Esophagus mucosa (tissue), 1 donor: ENCODE results near the gene HS3ST3B1. TPM values are rescaled to one million over a fixed set of nuclear protein-coding genes. Genes with fewer than 3 reads are reported as not detected.

Experiments used
- ATAC-seq: fragments of 200-7000 bp; cut with Tn5 transposase; one replicate; pipeline ENCODE4 v1.9.1; 2020
- total RNA-seq: library from RNA; stranded (reverse); gene quantifications from one replicate; pipeline ENCODE4 v1.2.4, GENCODE V29; 2023
- donor health status: DM: yes; HTN: yes; CAD: no.

Gene HS3ST3B1
- 2.5 TPM for total RNA-seq

DNA sequence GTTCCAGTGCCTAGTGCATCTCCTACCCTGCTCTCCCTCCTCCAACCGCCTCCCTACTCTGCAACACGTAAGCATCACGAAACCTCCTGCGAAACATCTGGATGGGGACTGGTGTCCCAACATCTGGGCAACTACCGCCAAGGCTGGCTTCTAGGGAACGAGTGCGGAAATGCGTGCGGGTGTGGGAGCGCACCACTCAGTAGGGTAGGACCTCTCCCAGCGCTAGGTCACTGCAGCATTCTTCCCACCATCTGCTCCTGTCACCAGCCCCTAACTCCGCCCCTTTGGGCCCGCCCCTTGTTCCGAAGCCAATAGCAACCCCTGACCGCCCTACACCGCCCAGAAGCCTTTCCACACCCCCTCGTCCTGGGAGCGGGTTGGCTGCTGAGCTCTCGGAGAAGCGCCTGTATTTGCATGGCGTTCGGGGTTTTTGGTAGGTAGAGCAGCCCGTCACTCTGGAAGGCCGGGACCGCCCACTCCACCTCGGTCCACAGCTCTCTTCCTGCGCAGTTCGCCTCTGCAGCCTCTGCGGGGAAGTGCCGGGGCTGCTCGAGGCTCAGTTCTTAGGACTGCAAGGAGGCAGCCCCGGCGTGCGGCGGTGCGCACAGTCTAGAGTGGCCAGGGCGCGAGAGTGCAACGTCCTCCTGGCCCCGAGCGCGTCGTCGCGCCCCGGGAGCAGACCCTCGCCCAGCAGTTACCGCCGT, at the start of gene HS3ST3B1:
Gene HS3ST3B1, plus strand, starts transcription at position 507 of the 704 bp plus-strand sequence. CDS start 438 bp downstream, outside the sequence.
- ATAC-seq: peak; percentile 94

DNA sequence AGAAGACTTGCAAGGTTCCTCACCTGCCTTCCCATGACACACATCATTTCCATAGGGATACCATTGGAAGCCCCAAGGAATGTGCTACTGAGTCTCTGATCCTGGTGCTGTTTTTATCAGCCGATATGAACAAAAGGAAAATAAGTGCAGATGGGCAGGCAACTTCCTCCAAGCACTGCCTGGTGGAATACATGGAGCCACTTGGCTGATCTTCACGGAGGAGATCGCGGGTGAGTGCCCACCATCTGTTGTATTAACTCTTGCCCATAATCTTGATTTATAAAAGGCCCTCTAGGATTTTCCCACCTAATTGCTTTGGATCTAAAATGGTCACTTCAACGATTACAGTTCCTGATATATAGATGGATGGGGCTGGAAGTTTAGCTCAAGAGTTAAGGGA, 39.5 kb upstream of the HS3ST3B1 start:
- no peak for ATAC-seq

DNA sequence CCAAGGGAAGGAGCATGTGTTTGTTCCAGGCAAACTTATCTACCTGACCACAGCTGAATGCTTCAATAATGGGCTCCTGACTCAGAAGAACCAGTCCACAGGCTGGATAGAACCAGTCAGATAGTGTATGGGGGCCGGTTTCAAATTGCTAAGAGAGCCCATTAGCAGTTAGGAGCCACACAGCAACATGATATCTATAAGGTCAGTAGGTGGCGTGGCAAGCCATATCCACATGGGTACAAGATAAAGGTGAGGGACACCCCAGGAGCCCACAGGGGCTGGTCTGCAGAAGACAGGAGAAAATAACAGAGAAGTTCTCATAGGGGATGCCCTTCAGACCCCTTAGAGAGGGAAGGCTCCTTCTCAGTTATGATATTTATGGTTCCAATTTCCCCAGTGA, 32.6 kb upstream of the HS3ST3B1 start:
- no peak for ATAC-seq

DNA sequence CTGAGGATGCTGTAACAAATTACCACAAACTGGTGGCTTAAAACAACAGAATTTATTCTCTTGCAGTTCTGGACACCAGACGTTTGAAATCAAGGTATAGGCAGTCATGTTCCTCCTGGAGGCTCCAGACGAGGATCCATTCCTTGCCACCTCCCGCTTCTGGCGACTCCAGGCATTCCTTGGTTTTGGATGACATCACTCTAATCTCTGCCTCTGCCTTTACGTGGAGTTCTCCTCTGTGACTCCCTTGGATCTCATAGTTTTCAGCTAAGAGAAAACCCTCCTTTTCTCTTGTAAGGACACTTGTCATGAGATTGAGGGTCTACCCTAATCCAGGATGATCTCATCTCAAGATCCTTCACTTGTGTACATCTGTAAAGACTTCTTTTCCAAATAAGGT, 31.4 kb upstream of the HS3ST3B1 start:
- no peak for ATAC-seq

DNA sequence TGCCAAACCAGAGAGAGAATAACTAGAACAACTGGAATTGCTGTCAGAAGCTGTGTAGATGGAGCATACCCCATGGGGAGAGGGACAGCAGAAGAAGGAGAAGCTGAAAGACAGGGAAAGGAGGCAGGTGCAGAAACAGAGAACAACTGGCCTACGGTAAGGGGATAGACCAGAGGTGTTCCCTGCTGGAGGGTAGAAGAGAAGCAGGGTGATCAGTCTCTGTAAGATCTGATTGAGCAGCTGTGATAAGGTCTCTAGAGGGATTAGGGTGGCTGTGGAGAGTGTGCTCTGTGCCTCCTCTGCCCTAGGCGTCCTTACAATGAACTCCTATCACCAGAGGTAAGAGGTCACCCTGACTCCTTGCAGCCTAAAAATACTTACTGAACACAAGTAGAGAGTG, 30.4 kb upstream of the HS3ST3B1 start:
- ATAC-seq: no peak

DNA sequence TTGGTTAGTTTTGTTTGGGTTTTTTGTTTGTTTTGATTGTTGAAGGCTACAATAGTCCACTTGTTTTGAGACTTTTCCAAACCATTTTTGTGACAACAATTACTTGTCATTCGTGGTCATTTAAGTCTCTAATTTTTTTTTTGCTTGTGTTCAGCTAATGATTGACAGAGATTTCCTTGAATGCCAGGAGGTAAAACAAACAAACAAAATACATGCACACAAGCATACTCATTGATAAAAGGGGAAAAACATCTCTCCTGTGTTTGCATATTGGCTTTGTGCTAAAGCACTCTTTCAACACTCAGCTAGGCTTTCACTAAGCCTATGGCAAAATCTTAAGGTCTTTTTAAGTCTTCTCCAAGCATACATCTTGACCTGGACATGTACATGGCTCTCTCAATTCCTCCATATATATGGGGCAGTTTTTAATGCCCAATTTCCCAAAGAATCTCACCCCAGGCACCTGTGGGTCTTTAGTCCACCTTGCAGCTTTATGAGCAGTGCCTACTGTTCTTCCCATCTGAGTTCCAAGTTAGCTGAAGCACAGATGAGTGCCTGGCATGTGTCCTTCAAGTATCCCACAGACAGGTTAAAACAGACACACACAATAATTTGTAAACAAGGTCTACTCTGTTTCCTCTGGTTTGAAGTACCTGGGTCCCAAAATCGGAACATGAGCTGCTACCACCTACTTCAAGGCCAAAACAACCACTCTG, 24.2 kb upstream of the HS3ST3B1 start:
- ATAC-seq: no peak

DNA sequence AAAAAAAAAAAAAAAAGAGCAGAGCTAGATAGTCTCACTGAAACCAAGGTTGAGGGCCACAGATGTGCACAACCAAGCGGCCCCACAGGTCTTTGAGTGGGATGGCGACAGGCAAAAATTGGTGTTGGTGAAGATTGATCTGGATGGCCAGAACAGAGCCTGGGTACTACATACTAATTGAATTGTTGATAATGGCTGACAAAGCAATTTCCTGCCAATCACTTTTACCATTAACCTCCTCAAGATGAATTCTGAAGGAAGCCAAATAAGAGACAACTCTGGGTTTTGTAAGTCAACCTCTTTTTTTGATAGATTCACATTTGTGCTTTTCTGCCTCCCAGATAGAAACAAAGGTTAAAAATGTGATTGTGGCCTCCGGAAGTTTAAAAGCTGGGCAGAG, 19.4 kb upstream of the HS3ST3B1 start:
- no peak for ATAC-seq

DNA sequence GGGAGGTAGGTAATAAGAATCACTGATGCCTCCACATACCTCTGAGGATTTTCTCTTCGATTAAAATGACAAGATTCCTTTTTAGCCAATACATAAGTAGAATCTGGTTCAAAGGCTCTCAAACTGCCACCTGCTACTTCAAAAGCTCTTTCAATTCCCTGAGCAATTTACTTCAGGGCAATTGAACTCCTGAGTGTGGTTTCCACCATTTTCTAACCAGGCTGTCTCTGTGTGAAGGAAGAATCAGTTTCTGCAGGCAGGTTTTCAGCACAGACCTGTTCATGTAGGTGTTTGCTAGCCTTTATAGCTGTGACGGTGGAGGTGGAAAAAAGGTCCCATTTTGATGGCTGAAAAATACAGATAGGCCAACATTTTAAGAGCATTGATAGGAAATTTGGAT, 18.2 kb upstream of the HS3ST3B1 start:
- ATAC-seq: no peak

DNA sequence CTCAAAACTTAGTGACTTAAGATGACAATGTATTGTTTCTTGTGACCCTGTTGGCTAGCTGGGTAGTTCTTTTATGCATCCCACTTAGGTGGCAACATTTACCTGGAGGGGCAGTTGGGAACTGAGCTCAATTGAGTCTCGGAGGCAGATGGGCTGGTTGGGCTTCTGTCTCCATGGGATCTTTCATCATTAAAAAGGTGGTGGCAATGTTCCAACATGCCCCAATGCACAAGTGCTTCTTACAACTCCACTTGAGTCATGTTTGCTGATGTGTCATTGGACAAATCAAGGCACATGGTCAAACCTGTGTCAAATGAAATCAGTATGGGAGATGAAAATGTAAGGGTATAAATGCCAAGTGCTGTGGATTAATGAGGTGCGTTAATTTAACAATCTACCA, 11.7 kb upstream of the HS3ST3B1 start:
- ATAC-seq: no peak

DNA sequence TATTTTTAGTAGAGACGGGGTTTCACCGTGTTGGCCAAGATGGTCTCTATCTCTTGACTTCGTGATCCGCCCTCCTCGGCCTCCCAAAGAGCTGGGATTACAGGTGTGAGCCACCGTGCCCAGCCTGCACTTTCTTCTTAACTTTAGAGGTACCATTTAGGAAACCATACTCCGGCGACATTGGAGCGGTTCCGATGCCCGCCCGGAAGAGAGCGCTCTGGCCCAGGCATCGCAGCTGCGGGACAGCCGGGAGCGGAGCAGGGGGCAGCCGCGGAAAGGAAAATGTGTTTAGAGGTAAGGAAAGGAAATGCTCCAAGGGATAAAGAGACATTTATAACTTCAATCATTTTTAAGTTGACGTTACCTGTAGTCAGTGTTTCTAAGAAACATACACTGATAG, 6.0 kb upstream of the HS3ST3B1 start:
- ATAC-seq: no peak

DNA sequence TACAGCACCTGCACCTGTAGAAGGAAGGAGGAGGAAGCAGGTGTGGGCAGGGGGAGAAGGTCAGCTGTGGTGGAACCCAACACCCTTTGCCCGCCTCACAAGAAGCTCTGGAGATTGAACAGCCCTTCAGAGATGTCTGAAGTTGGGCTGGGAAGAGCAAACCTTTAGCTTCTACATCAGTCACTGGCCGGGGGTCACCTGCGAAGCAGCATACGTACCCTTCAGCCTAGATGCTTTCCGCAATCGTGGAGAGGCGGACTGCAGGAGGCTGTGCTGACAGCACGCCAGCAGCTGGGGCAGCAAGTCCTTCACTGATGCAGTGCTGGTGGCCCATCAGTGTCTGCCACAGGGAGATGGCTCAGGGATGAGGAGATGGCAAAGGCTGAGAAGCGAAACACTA, 5.2 kb upstream of the HS3ST3B1 start:
- no peak for ATAC-seq

DNA sequence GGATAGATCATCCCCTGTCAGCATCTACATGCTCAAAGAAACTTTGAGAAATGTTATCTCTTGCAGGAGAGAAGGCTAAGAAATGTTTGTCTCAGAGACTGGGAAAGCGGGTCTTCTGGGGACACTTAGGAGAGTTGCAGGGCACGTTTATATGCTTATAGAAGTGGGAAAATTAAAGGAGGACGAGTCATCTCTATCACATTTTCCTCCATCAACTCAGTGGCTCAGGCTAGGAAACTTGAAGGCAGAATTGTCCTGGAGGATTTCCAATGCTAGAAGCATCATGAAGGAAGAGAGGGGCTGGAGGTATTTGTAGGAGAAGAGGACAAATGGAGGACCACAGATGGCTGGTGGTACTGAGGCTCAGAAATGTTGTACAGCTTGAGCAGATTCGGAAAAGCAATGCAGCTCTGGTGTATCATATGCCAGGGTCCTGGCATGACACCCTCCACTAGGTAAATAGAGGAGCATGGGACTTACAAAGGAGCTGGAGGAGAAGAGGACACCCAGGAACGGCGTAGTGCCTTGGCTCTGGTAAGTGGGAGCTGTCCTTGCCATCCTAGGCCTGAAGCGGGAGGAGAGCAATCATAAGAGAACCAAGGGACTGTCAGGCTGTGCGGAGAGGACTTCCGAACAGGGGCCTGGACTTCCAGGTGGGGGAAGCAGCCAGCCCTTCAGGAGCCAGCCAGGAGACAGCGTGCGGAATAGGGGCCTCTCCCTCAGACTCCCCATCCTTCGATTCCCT, 4.5 kb upstream of the HS3ST3B1 start:
- ATAC-seq: no peak

DNA sequence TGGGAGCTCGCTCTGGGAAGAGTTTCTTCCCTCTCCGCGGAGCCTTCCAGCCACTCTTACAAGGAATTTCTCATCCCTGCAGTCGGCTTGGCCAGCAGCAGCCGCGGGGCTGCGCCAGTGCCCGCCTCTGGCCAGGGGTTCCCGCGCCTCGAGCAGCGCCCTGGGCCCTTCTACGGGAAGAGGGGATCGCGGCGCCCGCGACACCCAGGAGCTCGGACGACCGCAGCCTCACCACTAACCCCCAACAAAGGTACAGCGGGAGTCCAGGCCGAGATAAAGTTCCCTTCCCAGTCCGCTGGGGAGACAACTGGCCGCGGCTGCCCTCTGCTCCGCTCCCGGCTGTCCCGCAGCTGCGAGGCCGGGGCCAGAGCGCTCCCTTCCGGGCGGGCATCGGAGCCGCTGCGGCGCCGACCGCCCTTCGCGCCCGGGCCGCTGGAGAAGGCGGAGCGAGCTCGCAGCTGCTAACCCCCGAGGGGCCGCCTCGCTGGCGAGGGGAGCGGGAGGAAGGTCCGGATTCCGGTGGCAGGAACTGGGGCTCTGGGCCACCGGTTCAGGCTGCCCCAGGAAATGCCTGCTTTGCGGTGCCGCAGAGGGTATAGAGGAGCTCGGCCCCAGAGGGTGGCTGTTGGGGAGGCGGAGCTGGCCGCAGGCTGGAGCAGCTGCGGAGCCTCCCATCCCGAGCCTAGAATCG, 3.6 kb upstream of the HS3ST3B1 start:
- ATAC-seq: no peak

DNA sequence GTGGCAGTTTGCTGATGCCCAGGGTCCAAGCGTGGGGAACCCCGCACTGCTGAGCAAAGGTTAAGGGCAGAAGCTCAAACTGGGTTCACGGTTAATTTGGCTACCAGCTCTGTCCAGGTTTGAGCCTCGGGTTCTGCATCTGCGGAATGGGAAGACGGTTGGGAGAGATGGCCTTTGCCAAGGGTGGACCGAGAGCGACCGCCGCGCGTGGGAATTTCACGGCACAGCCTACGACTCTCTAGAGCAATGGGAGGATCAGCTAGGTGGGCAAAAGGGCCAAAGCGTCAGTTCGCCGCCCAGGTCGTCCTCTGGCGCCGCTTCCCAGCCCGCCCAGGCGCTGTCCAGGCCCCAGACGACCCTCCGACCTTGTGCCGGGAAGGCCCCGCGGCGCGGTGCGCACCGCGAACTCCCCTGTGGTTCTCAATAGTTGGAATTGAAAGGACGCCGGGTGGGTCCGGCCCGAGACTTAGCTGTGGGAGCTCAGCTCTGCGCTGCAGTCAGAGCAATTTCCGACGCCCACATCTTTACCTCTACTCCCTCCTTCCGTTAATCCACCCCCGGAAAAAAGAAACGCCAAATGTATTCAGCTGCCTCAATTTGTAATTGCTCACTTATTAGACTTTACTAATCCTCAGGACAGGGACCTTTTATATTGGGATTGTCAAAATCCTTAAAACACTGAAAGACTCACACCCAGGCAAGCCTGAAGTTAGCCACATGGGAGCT, 2.5 kb upstream of the HS3ST3B1 start:
- no peak for ATAC-seq

DNA sequence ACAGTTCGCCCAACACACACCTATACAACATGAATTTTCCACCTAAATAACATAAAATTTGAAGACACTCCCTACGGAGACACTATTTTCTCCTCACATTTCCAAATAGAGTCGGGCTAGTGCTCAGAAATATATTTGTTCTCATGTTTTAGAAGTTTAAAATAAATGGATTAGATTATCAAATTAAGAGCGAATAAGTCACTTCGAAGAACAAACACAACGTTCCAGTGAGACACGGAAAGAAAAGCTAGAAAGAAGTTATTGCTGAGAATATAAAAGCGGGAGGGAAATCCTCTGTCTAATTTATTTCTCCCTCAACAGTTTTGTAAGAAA, 2.0 kb upstream of the HS3ST3B1 start:
- ATAC-seq: no peak

DNA sequence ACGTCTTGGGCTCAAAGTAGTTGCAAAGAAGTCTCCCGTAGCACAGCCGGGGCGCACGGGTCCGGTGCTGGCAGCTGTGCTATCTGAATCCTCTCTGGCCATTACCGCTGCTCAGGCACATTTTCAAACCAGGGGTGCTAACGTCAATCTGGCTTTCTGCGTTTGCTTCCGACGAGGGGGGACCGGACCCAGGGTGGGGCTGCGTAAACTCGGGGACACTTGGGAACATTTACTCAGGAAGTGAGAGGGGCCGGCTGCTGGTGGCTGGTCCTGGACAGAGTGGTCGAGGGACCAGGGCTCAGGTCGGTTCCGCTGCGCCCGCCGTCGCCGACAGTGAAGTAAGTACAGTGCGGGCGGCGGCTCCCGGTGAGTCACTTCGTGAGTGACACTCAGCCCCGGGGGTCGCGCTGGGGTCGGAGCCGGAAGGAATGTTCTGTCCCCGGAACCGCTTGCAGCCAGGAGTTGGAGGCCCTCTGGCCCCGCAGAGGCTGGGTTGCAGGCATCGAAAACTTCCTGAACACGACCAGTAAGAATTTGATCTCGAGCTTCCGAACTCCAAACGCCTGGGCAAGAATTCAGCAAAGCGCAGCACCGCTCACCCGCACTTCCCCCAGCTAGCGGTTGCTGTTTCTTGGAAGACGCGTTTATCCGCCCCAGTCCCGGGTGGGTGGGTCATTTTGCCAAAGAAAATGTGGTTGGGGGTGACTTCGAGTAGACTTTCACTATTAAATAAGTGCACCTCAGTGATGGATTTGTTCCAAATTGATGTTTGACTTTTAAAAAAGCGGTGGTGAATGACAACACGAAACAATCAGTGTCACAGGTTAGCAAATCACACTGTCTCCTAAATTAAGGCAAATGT, 1.4 kb upstream of the HS3ST3B1 start:
- no peak for ATAC-seq

DNA sequence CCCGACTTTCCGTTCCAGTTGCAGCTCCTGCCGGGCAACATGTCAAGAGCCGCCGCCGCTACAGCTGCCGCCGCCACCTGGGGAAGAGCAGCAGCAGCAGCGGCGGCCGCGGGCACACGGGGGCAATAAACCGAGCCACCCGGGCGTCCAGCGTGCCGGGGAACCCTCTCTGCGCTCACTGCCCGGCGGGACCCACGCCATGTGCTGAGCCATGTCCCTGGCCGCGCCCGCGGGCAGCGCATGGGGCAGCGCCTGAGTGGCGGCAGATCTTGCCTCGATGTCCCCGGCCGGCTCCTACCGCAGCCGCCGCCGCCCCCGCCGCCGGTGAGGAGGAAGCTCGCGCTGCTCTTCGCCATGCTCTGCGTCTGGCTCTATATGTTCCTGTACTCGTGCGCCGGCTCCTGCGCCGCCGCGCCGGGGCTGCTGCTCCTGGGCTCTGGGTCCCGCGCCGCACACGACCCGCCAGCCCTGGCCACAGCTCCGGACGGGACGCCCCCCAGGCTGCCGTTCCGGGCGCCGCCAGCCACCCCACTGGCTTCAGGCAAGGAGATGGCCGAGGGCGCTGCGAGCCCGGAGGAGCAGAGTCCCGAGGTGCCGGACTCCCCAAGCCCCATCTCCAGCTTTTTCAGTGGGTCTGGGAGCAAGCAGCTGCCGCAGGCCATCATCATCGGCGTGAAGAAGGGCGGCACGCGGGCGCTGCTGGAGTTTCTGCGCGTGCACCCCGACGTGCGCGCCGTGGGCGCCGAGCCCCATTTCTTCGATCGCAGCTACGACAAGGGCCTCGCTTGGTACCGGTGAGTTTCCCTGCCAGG, 604 bp downstream of the HS3ST3B1 start:
- ATAC-seq: peak; percentile 1

DNA sequence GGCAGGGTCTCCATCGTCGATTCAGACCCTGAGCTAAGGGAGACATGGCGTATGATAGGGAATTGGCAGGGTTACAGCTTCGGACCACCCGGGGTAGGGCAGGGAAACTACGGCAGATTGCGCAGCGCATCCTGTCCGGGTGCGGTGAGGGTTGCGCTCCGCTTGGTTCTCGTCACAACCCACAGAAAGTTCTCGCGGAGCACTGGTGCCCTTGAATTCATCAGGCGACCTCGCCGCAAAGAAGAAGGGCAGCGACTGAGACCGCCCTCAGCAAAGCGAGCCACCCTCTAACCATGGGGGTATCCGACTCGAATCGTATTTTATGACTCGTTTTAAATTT, 1.2 kb downstream of the HS3ST3B1 start:
- ATAC-seq: no peak

DNA sequence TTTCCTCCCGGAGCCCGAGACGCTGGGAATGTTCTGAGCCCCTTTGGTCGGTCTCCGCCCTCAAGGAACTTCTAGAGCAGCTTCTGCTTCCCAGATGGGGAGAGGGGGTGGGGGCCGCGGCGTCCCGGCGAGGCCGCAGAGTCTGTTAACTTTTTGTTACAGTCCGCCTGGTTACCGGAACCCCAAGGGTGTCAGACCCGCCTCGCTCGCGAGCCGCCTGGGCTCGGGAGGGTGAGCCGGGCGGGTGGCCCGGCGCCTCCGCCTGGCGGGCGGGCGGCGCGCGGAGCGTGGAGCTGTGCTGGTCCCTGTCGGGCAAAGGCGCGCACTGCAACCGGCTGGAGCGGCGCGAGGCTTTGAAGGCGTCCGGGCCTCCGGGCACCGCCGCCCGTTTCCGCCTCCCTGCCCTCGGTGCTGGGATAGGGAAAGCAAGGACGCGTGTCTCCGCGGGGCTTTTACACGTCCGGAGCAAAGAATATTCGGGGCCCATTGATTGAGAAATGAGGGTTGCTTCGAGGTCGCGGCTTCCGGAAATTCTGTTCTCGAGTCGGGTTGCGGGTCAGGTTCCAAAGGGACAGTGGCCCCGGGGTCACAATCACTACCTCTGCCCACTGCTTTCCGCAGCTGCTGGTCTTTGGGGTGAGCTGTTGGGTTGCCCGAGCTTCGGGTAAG, 1.7 kb downstream of the HS3ST3B1 start:
- peak; percentile 75 for ATAC-seq
